ENCODE measurements around the gene PNPLA7. TPM values are rescaled to one million over a fixed set of nuclear protein-coding genes. Genes with fewer than 3 reads are reported as not detected.
A peak's percentile ranks its signal among the peaks of the same experiment; 100 is the strongest.

PNPLA7 gene
- total and polyA plus RNA-seq, 2 of the 13 experiments (the other 11 are each of a cell fraction or from before 2014, with no cell fraction given), result 0.42 to 1.5 TPM

DNA sequence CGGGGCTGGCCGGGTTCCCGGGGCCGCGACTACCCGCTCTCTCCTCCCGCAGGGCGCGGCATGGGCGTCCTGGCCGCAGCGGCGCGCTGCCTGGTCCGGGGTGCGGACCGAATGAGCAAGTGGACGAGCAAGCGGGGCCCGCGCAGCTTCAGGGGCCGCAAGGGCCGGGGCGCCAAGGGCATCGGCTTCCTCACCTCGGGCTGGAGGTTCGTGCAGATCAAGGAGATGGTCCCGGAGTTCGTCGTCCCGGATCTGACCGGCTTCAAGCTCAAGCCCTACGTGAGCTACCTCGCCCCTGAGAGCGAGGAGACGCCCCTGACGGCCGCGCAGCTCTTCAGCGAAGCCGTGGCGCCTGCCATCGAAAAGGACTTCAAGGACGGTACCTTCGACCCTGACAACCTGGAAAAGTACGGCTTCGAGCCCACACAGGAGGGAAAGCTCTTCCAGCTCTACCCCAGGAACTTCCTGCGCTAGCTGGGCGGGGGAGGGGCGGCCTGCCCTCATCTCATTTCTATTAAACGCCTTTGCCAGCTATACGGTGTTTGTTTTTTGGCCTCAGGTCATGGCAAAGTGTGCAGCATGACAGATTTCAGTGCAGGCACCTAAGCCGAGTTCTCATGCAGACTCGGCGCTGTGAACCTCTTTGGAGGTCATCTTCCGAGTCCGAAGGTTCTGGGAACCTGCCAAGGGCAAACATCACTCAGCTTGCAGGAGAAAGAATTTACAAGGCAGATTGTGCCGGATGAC, 2.0 kb upstream of the PNPLA7 start (continued):
- TF ChIP-seq, protein P1, sequence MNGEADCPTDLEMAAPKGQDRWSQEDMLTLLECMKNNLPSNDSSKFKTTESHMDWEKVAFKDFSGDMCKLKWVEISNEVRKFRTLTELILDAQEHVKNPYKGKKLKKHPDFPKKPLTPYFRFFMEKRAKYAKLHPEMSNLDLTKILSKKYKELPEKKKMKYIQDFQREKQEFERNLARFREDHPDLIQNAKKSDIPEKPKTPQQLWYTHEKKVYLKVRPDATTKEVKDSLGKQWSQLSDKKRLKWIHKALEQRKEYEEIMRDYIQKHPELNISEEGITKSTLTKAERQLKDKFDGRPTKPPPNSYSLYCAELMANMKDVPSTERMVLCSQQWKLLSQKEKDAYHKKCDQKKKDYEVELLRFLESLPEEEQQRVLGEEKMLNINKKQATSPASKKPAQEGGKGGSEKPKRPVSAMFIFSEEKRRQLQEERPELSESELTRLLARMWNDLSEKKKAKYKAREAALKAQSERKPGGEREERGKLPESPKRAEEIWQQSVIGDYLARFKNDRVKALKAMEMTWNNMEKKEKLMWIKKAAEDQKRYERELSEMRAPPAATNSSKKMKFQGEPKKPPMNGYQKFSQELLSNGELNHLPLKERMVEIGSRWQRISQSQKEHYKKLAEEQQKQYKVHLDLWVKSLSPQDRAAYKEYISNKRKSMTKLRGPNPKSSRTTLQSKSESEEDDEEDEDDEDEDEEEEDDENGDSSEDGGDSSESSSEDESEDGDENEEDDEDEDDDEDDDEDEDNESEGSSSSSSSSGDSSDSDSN (CRISPR knock-in tag; IDR thresholded peaks at IDR 0.05), result 0 out of 2 replicates have a peak, but pooled peaks have one; percentile 24
- TF ChIP-seq, protein P2, sequence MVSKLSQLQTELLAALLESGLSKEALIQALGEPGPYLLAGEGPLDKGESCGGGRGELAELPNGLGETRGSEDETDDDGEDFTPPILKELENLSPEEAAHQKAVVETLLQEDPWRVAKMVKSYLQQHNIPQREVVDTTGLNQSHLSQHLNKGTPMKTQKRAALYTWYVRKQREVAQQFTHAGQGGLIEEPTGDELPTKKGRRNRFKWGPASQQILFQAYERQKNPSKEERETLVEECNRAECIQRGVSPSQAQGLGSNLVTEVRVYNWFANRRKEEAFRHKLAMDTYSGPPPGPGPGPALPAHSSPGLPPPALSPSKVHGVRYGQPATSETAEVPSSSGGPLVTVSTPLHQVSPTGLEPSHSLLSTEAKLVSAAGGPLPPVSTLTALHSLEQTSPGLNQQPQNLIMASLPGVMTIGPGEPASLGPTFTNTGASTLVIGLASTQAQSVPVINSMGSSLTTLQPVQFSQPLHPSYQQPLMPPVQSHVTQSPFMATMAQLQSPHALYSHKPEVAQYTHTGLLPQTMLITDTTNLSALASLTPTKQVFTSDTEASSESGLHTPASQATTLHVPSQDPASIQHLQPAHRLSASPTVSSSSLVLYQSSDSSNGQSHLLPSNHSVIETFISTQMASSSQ (IDR thresholded peaks at IDR 0.05; ENCODE audit: low read depth), result no peak
- TF ChIP-seq, protein P2 (CRISPR knock-in tag; IDR thresholded peaks at IDR 0.05; ENCODE audit: borderline replicate concordance), result no peak
- TF ChIP-seq, protein P3, sequence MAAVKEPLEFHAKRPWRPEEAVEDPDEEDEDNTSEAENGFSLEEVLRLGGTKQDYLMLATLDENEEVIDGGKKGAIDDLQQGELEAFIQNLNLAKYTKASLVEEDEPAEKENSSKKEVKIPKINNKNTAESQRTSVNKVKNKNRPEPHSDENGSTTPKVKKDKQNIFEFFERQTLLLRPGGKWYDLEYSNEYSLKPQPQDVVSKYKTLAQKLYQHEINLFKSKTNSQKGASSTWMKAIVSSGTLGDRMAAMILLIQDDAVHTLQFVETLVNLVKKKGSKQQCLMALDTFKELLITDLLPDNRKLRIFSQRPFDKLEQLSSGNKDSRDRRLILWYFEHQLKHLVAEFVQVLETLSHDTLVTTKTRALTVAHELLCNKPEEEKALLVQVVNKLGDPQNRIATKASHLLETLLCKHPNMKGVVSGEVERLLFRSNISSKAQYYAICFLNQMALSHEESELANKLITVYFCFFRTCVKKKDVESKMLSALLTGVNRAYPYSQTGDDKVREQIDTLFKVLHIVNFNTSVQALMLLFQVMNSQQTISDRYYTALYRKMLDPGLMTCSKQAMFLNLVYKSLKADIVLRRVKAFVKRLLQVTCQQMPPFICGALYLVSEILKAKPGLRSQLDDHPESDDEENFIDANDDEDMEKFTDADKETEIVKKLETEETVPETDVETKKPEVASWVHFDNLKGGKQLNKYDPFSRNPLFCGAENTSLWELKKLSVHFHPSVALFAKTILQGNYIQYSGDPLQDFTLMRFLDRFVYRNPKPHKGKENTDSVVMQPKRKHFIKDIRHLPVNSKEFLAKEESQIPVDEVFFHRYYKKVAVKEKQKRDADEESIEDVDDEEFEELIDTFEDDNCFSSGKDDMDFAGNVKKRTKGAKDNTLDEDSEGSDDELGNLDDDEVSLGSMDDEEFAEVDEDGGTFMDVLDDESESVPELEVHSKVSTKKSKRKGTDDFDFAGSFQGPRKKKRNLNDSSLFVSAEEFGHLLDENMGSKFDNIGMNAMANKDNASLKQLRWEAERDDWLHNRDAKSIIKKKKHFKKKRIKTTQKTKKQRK (IDR thresholded peaks at IDR 0.05; ENCODE audit: low read length), result no peak
- TF ChIP-seq, protein P4, sequence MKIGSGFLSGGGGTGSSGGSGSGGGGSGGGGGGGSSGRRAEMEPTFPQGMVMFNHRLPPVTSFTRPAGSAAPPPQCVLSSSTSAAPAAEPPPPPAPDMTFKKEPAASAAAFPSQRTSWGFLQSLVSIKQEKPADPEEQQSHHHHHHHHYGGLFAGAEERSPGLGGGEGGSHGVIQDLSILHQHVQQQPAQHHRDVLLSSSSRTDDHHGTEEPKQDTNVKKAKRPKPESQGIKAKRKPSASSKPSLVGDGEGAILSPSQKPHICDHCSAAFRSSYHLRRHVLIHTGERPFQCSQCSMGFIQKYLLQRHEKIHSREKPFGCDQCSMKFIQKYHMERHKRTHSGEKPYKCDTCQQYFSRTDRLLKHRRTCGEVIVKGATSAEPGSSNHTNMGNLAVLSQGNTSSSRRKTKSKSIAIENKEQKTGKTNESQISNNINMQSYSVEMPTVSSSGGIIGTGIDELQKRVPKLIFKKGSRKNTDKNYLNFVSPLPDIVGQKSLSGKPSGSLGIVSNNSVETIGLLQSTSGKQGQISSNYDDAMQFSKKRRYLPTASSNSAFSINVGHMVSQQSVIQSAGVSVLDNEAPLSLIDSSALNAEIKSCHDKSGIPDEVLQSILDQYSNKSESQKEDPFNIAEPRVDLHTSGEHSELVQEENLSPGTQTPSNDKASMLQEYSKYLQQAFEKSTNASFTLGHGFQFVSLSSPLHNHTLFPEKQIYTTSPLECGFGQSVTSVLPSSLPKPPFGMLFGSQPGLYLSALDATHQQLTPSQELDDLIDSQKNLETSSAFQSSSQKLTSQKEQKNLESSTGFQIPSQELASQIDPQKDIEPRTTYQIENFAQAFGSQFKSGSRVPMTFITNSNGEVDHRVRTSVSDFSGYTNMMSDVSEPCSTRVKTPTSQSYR (CRISPR knock-in tag; IDR thresholded peaks at IDR 0.05; ENCODE audit: borderline replicate concordance), result peak; percentile 53
- TF ChIP-seq ZNF143 (CRISPR knock-in tag; IDR thresholded peaks at IDR 0.05) (peak; percentile 13; the same call in 1 of the 2 replicates), ESRRA (CRISPR knock-in tag; IDR thresholded peaks at IDR 0.05; ENCODE audit: low read depth) (peak; percentile 27; the same call in 1 of the 2 replicates), RBM22 (optimal IDR thresholded peaks at IDR 0.05; ENCODE audit: low read length) (peak; percentile 74)
- TF ChIP-seq, protein P5, sequence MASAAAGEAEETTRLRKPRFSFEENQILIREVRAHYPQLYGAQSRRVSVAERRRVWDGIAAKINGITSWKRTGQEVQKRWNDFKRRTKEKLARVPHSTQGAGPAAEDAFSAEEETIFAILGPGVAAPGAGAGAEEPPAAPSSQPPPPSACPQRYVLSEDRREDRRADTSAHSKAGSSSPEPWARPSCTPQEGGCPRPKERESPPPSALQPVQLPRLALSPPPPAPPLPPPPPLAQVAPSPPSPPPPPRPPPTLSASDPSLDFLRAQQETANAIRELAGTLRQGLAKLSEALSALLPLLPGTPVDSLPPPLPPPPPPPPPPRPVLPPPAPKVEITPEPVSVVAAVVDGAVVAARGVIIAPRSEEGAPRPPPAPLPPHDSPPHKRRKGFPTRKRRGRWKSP (CRISPR knock-in tag; IDR thresholded peaks at IDR 0.05), result peak; percentile 64; the same call in 1 of the 2 replicates

Measured in HepG2 (cell line).